HepG2 (cell line): Measurements from ENCODE around the gene LIPN. TPM values are rescaled to one million over a fixed set of nuclear protein-coding genes. Genes with fewer than 3 reads are reported as not detected.

Experiments used
- ATAC-seq: fragments of 200-7000 bp; cut with Tn5 transposase; 3 replicates; pipeline ENCODE4 v1.9.1; 2020; ENCODE audit warnings: mild to moderate bottlenecking, moderate library complexity
- BruUV-seq: library from RNA; stranded (reverse); fragments of 400-500 nt; replicated peaks from 2 replicates; lab custom pipeline; 2021; lab: Mats Ljungman, UMichigan
- CTCF ChIA-PET: fragments of 300-600 bp; formaldehyde crosslinking; extraction: SDS; loops from one replicate; lab custom pipeline; 2021; ENCODE audit warnings: low total read pairs, inconsistent platforms, low intra/inter-chr PET ratio; lab: Yijun Ruan, JAX
- POLR2A ChIA-PET: fragments of 350-600 bp; sonication (Branson Sonifier 250); formaldehyde crosslinking; loops from one replicate; lab custom pipeline; 2020; ENCODE audit warnings: antibody characterized with exemption, inconsistent platforms; lab: Yijun Ruan, JAX
- DNase-seq: peaks from one replicate; pipeline ENCODE4 v3.0.0-alpha.2; 2015; ENCODE audit warnings: low spot score
- FAIRE-seq: peaks from 3 replicates; lab custom pipeline; 2011; peaks lifted over from hg19 to GRCh38; lab: Jason Lieb, UNC
- H2AFZ ChIP-seq: one replicate; pipeline ENCODE4 v1.6.1; 2011; ENCODE audit warnings: low read length, inconsistent platforms
- H3K27ac ChIP-seq: fragments of 300-600 bp; 3 replicates; pipeline ENCODE4 v1.8.0; 2011; ENCODE audit warnings: mixed run types, mild to moderate bottlenecking, mixed read lengths, low read length, inconsistent platforms; ENCODE audit not compliant: insufficient read depth; ENCODE audit errors: extremely low read length
- H3K27me3 ChIP-seq, 2 experiments: fragments of 200-600 bp in 1 of 2; 2 replicates in 1 of 2; 3 replicates in 1 of 2; pipeline versions ENCODE4 v1.6.0 to v1.8.0; 2011; ENCODE audit warnings: low read length in 2 of 2, mild to moderate bottlenecking in 2 of 2, moderate library complexity in 2 of 2, inconsistent platforms in 1 of 2; ENCODE audit not compliant: insufficient read depth in 2 of 2, control insufficient read depth in 1 of 2
- H3K36me3 ChIP-seq, 2 experiments: fragments of 200-600 bp in 1 of 2; replicated peaks in 1 of 2; 2 replicates in 1 of 2; 3 replicates in 1 of 2; pipeline versions ENCODE4 v1.5.1 to v1.8.0; 2011; ENCODE audit warnings: low read length in 2 of 2, inconsistent platforms in 1 of 2; ENCODE audit not compliant: insufficient read depth in 2 of 2, control insufficient read depth in 1 of 2
- H3K4me1 ChIP-seq: 2 replicates; pipeline ENCODE4 v1.5.1; 2012; ENCODE audit warnings: low read length, inconsistent platforms; ENCODE audit not compliant: insufficient read depth
- H3K4me2 ChIP-seq: 2 replicates; pipeline ENCODE4 v1.6.0; 2011; ENCODE audit warnings: low read depth, low read length, inconsistent platforms
- H3K4me3 ChIP-seq, 3 experiments: fragments of 200-600 bp in 1 of 3; sonication (generic), shearing (Covaris generic) in 1 of 3; replicated peaks in 1 of 3; 2 replicates each; pipeline ENCODE4 v1.5.1; 2011 to 2016; ENCODE audit warnings: low read length in 3 of 3, inconsistent platforms in 2 of 3, low read depth in 2 of 3, mild to moderate bottlenecking in 2 of 3, control low read depth in 1 of 3, mixed read lengths in 1 of 3; ENCODE audit not compliant: insufficient read depth in 1 of 3
- H3K79me2 ChIP-seq: one replicate; pipeline ENCODE4 v1.6.1; 2011; ENCODE audit warnings: low read length, inconsistent platforms; ENCODE audit not compliant: insufficient read depth
- H3K9ac ChIP-seq: 2 replicates; pipeline ENCODE4 v1.6.0; 2011; ENCODE audit warnings: mild to moderate bottlenecking, low read depth, low read length, inconsistent platforms; ENCODE audit not compliant: insufficient read depth
- H3K9me3 ChIP-seq: 2 replicates; pipeline ENCODE4 v1.5.1; 2012; ENCODE audit warnings: mild to moderate bottlenecking, low read length
- H4K20me1 ChIP-seq: 2 replicates; pipeline ENCODE4 v1.6.0; 2011; ENCODE audit warnings: inconsistent platforms, mild to moderate bottlenecking, low read length, moderate library complexity; ENCODE audit not compliant: insufficient read depth
- LRRFIP1 ChIP-seq: sonication (generic); formaldehyde crosslinking; conservative IDR thresholded peaks from 2 replicates; pipeline ENCODE4 v1.4.0; 2020; ENCODE audit warnings: missing genetic modification reagents
- RAD51 ChIP-seq: fragments of 450-650 bp; IDR thresholded peaks from 2 replicates; pipeline ENCODE4 v1.6.1; 2016; ENCODE audit warnings: borderline replicate concordance
- RFX1 ChIP-seq: fragments of 450-650 bp; IDR thresholded peaks from 2 replicates; pipeline ENCODE4 v1.6.1; 2017
- RFX5 ChIP-seq: IDR thresholded peaks from 2 replicates; pipeline ENCODE4 v1.6.1; 2011; ENCODE audit warnings: low read depth, low read length, improper control_type of control experiment
- STAG1 ChIP-seq: sonication (generic); formaldehyde crosslinking; IDR thresholded peaks from 2 replicates; pipeline ENCODE4 v1.4.0; 2020; ENCODE audit warnings: missing genetic modification reagents
- ZBTB46 ChIP-seq: sonication (generic); formaldehyde crosslinking; IDR thresholded peaks from 2 replicates; pipeline ENCODE4 v1.4.0; 2020; ENCODE audit warnings: mild to moderate bottlenecking, missing genetic modification reagents, borderline replicate concordance
- ZNF331 ChIP-seq: sonication (generic); formaldehyde crosslinking; IDR thresholded peaks from 2 replicates; pipeline ENCODE4 v1.4.0; 2020; ENCODE audit warnings: missing genetic modification reagents
- ZNF574 ChIP-seq: sonication (generic); formaldehyde crosslinking; IDR thresholded peaks from 2 replicates; pipeline ENCODE4 v1.4.0; 2020; ENCODE audit warnings: missing genetic modification reagents
- WGBS: methylation state at CpG from one replicate; pipeline ENCODE4 v1.1.6; 2017; ENCODE audit warnings: low lambda C conversion rate; 5-methylcytosine and 5-hydroxymethylcytosine counted together
- in situ Hi-C: cut with HindIII; loops from 2 replicates; pipeline ENCODE4 v1.10.0; 2017; ENCODE audit warnings: low pct_unique_long_range_greater_than_20kb; ENCODE audit not compliant: extremely low pct_ligation_motif_present
- intact Hi-C: fragments of 100-400 bp; cut with micrococcal nuclease; formaldehyde crosslinking; loops from one replicate; pipeline ENCODE4 v1.10.0; 2022; ENCODE audit not compliant: unreplicated experiment
- polyA plus RNA-seq, 8 experiments: library from polyadenylated mRNA; depleted of rRNA in 3 of 8; stranded (reverse) in 7 of 8; unstranded in 1 of 8; fragments of >200 nt; fragmentation: Illumina TruSeq in 4 of 8; extraction: Trizol in 4 of 8; gene quantifications; 2 replicates each; pipeline versions ENCODE4 v1.2.1 to v1.2.3, GENCODE V29; 2011 to 2016; ENCODE audit warnings: low read depth in 4 of 8, missing spikeins in 1 of 8, mixed read lengths in 1 of 8; ENCODE audit not compliant: insufficient read depth in 1 of 8
- total RNA-seq, 5 experiments: library from RNA; depleted of rRNA; stranded (reverse); fragments of >200 nt; fragmentation: Illumina TruSeq; extraction: Trizol; gene quantifications; 2 replicates each; pipeline ENCODE4 v1.2.3, GENCODE V29; 2016; ENCODE audit warnings: low read depth in 1 of 5

LIPN gene
- total and polyA plus RNA-seq, 2 of the 13 experiments (the other 11 are each of a cell fraction or from before 2014, with no cell fraction given): not detected

- no peak for FAIRE-seq
- Histone ChIP-seq H3K4me1 (no peaks in the 10 kb centered on the region), H3K4me2 (no peak overlapping the region), H3K27ac (no peak overlapping the region), H3K79me2 (no peaks in the 10 kb centered on the region), H3K27me3 (no peaks in the 10 kb centered on the region), H3K36me3 (no peaks in the 10 kb centered on the region), H3K4me3 (no peak overlapping the region), H2AFZ (no peak overlapping the region), H4K20me1 (no peaks in the 10 kb centered on the region), H3K9me3 (no peaks in the 10 kb centered on the region), H3K9ac (no peak overlapping the region)
- no TSS peak for BruUV-seq
- CTCF ChIA-PET: no interaction called here
- POLR2A ChIA-PET: no interaction called here
- in situ Hi-C loops (no loop called here), intact Hi-C loops (no loop called here)
- no peak for DNase-seq
- no peak for TF ChIP-seq ZBTB46 (CRISPR knock-in tag)
- TF ChIP-seq RAD51: no peak
- no peak for TF ChIP-seq STAG1 (CRISPR knock-in tag)
- no peak for TF ChIP-seq ZNF574
- no peak for TF ChIP-seq LRRFIP1 (CRISPR knock-in tag)
- TF ChIP-seq RFX1: no peak
- TF ChIP-seq RFX5: no peak
- no peak for TF ChIP-seq ZNF331 (CRISPR knock-in tag)
- no peak for ATAC-seq
- 7% methylated on average over 1 of the region's 1 CpG for WGBS
These were observed 14.2 kb upstream of the LIPN start for GRCh38 chr10:88745633-88746032.
